HG02610 (cell line): ENCODE measurements around the gene ST3GAL2.
"Not testable (repeated sequence)": the region's sequence is repeated elsewhere in the genome, so short reads cannot be mapped to it uniquely, and the experiment has no call there.

Experiments used
- ATAC-seq: cut with Tn5 transposase; IDR thresholded peaks from one replicate; pipeline ENCODE4 v1.9.1; 2021; ENCODE audit warnings: mild to moderate bottlenecking, moderate library complexity; ENCODE audit not compliant: unreplicated experiment

Gene ST3GAL2

DNA sequence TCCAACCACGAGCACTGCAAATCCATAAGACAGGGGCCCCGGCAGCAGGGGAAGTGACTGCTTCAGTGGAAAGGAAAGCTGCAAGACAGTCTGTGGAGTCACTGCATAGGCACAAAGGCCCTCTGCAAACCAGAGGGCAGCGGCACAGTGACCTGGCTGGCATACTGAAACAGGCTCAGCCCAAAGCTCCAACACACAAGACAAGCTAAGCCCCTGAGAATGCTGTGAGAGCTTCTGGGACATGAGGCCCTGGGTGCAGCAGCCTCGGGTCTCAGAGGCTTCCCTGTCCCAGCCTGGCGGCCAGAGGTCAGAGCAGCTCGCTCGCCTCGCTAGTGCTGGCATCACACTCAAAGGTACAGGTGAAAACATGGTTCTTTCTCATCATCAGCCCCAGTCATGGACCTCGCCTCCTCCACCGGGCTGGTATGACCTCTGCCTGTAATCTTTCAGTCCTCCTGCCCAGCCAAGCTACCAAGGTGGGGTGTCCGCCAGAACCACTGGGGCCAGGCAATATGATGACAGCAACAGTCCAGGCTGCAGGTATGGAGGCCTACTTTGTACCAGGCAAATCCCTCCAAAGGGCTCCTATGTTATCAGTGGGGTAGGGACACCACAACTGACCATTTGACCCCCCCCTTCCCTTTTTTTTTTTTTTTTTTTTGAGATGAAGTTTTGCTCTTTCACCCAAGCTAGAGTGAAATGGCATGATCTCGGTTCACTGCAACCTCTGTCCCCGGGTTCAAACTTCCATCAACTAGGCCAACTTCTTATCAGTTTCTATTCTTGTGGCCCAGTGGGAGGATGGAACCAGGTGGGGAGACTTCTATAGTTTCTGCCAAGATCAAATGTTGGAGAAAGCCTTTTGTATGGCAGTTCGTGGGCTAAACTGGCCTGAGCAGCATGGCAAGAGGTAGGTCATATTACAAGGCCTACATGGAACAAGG, 19.2 kb downstream of the ST3GAL2 start:
- no peak for ATAC-seq

DNA sequence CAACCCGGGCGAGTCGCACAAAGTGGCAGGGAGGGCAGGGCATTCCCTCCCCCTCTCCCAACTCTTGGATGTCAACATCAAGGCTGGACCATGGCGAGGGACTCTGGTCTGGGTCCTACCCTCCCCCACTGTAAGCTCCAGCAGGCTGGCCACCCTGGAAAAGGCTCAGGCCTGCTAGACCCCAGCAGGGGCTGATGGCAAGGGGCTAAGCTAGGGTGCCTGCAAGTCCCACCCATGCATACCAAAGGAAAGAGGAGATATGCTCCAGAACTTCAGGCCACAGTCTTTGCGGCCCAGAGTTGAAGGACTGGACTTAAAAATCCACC, 19.9 kb downstream of the ST3GAL2 start:
- no peak for ATAC-seq

DNA sequence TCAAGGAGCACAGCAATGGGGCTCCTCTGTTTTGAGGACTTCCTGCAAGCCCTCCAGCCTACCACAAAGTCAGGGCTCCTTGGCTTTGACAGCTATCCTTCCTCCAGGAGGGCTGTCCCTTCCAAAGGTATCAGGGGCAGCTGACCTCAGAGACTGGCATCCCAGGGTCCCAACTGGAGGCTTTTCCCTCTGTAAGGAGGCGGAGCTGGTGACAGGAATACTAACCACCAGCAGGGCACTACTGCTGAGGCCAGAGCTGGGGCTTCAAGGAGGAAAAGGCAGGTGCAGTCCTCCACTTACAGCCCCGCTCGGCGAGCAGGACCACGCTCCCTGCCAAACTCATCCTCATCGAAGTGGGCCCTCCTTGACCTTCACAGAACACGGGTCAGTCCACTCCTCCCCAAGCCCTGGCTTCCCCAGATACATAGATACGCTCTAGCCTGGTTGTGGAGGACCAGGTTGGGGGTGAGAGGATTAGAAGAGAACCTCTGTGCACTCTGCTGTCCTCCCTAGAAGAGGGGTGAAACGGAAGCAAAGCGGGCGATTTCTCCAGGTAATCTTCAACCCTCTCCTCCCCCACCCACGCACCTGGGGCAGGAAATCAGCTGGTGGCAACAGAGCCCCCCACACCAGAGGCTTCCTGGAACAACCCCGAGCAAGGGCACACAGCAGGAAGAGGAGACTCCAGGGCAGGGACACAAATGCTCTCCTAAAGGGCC, 20.5 kb downstream of the ST3GAL2 start:
- ATAC-seq: no peak

DNA sequence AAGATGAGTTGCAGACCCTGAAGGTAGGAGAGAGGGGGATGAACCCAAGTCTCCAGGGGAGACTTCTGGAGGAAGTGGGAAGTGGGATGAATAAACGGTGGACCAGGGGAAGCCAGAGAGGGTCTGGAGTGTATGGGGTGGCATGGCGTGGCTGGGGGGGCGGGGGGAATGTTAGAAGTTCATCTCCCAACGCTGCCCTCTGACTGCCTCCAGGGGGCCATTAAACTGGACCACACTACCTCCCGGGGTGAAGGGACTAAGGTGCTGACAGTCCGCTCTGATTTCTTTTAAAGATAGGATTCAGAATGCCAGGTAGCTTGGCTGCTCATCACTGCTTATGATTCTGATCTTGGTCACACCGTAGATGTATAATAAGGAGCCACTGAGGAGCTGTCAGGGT, 21.2 kb downstream of the ST3GAL2 start:
- ATAC-seq: no peak

DNA sequence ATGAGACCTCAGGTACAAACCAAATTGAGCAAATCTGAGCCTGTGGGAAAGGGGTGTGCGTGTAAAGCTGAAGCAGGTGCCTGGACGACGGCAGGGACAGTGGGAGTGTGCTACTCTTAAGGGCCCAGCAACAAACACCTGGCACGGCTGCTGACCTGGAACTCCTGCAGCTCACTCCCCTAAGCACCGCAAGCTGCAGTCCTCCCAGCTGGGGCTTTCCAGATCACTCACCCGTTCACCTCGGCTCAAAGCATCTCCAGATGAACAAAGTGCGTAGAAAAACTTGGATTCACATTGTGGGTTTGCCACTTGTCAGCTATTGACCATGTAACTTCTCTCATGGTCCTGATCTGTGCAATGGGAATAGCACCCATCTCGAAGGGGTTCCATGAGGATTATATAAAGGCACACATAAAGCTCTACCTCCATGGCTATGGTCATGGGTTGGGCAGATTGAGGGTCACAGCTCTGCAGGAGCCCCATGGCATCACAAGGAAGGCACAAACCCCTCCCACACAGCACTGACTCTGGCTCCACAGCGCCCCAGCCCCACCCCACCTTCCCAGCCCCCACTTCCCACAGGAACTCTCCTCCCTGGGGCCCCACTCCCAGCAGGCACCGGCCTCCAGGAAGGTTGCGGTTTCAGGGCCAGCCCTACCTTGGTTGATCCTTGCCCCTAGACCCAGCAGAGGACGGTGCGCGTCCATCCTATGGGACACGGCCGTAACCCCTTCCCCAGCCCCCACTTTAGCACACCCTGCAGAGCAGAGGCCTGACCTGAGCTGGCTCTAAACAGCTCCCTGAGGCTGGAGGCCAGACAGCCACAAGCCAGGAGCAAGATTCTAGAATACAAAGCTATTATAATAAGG, 21.9 kb downstream of the ST3GAL2 start:
- peak; percentile 87 for ATAC-seq

DNA sequence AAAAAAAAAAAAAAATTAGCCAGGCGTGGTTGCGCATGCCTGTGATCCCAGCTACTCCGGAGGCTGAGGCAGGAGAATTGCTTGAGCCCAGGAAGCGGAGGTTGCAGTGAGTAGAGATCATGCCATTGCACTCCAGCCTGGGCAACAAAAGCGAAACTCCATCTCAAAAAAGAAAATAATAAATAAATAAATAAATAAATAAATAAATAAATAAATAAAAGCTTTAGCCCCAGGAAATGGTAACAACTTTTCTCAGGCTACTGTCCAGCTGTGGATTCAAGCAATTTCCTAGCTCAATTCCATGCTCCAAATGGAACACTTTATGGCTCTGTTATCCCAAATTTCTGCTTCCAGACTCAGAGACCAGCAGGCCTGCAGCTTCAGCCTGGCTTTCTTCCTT, 25.3 kb downstream of the ST3GAL2 start:
- not testable (repeated sequence) for ATAC-seq

DNA sequence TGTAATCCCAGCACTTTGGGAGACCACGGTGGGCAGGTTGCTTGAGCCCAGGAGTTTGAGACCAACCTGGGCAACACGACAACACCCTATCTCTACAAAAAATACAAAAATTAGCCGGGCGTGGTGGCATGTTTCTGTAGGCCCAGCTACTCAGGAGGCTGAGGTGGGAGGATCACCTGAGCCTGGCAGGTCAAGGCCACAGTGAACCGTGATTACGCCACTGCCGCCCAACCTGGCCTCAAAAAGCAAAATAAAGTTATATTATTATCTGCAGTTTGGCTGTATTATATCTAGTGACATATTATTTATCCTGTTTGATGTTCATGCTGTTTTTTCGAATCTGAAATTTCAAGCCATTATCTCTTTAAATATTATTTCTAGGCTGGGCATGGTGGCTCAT, 26.5 kb downstream of the ST3GAL2 start:
- no peak for ATAC-seq

DNA sequence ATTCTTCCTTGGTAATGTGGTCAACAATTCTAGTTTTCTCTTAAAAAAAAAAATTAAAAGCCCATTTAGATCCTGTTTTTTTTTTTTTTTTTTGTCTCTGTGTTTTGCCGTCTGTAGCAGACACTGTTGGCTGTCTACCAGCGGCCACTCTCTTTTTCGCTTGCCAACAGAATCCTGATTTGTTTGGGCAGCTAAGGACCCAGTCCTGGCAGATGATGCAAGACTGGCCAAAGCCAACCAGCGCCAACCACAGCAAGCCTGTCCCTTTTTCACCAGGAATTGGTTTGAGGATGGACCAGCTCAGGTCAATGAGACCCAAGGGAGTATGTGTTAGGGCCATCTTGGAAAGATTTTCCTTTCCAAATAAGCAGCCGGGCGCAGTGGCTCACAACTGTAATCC, 28.2 kb downstream of the ST3GAL2 start:
- no peak for ATAC-seq

DNA sequence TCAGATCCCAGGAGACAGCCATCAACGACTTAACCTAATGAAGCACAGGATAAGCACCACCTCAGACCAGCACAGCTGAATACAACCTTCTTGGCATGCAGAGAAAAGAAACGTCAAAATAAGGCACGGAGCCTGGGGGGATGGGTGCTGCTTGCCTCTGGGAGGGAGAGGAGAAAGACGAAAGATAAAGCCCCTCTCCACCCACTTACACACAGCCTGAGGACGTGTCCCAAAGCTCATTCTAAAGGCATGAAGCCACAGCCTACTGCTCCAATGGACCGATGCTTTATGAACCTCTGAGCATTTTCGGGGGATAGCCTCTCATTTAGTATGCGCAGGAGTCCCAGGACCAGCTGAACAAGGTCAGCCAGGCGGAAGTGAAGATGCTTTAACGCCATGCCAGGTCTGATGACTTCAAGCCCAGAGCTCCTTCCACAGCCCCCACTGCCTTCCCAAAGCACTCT, 31.1 kb downstream of the ST3GAL2 start:
- ATAC-seq: no peak

DNA sequence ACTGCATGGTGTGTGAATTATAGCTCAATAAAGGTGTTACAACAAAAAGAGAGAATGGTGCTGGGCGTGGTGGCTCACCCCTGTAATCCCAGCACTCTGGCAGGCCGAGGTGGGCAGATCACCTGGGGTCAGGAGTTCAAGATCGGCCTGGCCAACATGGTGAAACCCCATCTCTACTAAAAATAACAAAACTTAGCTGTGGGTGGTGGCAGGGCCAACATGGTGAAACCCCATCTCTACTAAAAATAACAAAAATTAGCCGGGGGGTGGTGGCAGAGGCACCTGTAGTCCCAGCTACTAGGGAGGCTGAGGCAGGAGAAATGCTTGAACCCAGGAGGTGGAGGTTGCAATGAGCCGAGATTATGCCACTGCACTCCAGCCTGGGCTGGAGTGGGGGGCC, 32.8 kb downstream of the ST3GAL2 start:
- not testable (repeated sequence) for ATAC-seq

DNA sequence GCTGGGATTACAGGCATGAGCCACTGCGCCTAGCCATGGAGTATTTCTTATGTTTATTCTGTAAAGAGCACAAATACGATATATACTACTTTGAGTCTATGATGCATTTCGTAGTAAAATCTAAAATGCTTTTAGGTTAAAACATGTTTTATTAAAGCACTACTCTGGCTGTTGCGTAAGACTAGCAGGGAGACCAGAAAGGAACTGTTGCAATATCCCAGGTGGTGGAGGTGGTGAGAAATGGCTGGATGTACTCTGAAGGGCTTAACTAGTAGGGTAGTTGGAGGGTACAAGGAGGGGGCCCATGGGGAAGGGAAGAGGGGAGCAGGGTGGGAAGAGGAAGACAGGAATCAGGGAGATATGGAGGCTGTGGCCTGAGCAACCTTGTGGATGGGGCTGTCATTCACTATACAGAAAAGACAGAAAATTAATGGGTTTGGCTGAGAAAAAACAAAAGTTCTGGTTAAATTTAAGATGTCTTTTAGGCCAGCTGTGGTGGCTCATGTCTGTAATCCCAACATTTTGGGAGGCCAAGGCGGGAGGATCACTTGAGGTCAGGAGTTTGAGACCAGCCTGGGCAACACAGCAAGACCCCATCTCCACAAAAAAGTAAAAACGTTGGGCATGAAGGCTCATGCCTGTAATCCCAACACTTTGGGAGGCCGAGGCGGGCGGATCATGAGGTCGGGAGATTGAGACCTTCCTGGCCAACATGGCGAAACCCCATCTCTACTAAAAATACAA, 35.8 kb downstream of the ST3GAL2 start:
- ATAC-seq: no peak

DNA sequence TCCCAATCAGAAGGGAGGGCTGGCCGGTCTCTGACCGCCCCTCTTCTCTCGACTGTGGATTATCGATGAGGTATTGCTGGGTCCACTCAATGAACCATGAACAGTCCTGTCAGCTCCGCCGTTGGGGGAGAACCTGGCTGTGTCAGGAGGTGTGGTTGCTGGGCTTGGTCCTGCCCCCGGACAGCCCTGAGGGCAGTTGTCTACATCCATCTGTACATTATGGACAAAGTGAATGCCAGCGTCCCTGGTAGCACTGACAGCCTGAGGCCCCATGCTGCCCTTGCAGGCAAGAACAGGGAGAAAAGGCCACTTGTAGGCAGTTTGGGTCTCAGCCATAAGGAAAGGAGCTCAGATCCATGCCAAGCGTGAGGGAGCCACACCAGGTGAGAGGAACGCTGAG, 38.9 kb downstream of the ST3GAL2 start:
- no peak for ATAC-seq

DNA sequence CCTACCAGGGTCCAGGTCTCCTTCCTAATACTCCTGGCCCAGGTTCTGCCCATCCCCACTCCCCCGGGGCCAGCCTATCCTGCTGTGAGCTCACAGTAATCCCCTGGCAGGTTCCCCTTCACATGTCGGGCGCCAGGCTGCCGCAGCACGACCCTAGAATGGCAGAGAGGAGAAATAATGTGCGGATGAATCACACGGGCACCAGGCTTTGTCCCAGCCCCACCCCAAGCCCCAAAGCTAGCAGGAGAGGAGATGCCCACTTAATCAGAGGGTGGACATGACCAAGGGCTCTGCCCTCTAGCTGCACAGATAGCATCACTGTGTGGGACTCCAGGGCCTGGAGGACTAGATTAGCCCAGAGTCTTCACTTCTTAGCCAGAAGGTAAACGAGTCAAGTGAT, 39.5 kb downstream of the ST3GAL2 start:
- no peak for ATAC-seq

DNA sequence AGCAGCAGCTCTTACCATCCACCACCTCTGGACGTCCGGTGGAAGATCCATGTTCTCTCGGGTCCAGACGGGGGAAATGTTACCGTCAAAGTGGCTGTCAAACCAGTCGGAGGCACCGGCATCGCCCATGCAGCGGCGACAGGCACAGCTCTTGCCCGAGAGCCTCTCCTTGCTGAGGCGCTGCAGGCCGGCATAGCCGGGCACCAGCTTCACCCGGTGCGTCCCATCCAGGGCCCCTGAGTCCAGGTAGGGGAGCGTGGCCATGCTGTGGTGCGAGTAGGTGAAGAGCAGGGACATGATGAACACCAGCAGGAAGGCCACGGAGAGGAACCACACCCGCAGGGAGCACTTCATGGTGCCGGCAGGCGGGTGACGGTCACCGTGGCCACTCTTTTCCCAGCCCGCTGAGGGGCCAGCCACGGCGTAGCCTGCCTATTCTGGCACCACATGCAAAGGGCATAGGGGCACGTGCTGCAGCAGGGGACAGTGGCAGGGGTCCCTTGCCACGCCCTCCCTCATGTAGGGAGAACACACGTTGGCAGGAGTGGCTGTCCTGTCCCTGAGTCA, 40.6 kb downstream of the ST3GAL2 start:
- no peak for ATAC-seq

DNA sequence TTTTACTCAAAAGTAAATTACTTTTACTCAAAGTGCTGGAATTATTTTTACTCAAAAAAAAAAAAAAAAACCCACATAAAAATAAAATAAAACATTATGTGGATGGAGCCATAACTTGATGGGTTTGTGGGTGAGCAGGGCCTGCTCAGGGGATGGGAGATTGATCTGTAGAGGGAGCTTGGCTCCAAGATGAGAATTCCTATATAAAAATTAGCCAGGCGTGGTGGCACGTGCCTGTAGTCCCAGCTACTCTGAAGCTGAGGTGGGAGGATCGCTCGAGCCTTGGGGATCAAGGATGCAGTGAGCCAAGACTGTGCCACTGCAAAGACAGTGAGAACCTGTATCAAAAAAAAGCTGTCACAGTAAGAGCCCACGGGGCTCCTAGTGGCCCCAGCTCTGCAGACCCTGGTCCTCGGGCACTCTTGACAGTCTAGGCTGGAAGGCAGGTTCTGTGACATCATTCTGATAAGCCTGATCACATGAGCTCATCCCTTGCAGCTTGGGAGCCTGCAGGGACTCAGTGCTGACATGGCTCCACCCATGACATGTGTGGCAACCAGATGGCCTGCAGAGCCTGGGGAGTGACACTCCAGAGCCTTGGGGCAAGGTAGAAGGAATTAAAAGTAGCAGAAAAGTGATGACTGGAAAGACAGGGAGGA, 42.5 kb downstream of the ST3GAL2 start:
- no peak for ATAC-seq

DNA sequence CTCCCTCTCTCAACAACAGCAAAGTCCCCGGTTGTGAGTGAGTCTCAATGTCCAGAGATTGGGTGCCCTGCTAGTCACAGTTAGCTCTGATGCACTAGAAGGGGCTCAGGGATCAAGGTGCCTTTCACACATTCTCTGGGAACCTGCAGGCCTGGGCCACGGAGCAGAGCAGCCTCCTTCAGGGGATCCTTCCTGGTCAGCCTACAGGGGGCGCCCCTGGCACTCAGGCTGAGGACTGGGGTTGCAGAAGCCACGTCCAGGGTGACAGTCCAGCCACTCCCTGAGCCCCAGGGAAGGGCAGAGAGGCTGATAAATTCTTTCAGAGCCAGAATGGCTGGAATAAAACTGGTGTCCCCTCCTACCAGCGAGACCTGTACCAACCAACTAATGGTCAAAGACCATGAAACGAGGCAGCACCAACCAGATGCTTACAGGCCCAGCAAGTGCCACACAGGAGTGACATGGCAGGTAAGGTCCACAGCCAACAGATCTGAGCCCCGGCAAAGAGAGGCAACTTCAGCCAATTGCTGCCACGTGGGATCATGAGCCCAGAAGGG, 43.5 kb downstream of the ST3GAL2 start:
- peak; percentile 47 for ATAC-seq

DNA sequence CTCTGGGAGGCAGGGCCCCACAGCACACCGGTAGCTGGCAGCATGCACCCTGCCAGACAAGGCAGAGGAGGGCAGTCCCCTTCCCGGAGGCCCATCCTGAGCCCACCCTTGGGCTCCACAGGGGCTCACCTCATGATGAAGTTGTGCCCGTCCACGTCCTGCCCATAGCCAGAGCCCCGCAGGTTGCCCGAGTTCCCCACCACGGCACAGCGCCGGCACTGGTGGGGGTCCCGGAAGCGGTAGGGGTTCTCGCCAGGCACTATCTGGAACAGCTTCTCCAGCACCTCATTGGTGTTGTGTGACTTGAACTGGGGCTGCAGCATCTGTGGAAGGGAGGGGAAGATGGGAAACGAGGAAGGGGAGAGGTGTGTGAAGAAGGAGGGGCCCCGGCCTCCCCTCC, 44.0 kb downstream of the ST3GAL2 start:
- ATAC-seq: no peak

DNA sequence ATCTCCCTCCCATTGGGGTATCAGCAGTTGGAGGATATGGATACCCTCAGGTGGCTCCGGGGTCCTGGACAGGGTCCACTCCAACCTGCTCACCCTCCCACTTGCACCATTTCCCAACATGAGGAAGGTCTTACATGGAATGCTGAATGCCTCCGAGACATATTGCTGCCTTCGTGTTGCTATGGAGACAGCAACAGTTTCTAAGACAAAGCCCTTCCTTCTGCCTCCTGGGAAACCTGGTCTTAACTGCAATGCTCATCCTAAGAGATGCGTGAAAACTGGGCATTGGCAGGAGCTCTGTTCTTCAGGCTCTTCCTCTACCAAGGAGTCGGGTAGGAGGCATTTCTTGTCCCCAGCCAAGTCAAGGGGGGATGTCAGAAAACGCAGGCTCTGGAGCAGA, 45.2 kb downstream of the ST3GAL2 start:
- no peak for ATAC-seq

DNA sequence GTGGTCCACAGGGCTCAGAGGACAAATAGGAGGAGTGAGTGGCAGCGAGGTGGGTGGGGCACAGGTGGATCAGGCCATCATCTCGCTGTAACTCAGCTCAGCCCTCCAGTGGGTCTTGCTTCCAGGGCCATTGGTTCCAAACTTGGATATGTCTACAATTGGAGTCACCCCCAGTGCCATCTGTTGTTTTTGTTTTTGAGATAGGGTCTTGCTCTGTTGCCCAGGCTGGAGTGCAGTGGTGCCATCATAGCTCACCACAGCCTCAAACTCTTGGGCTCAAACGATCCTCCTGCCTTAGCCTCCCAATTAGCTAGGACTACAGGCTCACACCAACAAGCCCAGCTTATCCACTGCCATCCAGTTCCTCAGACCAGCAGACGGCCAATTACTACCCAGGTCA, 46.3 kb downstream of the ST3GAL2 start:
- no peak for ATAC-seq
